Measurements from ENCODE around the gene ZC3H7A. TPM values are rescaled to one million over a fixed set of nuclear protein-coding genes. Genes with fewer than 3 reads are reported as not detected.

ZC3H7A gene
- total RNA-seq (2016; rRNA removed; fragmentation: Illumina TruSeq; extraction: Trizol) (29.2 and 51.5 TPM in 2 replicates), polyA plus RNA-seq (2011; rRNA removed) (28.4 and 36.8 TPM in 2 replicates), polyA minus RNA-seq (2011; rRNA and poly(A)+ RNA removed; ENCODE audit: low replicate concordance) (15.6 and 21.1 TPM in 2 replicates), Bru-seq, nascent RNA (percentile 91 among the genes with signal in this experiment), BruChase-seq, experiment 1, labeled RNA remaining after a 6-hour chase (percentile 93 among the genes with signal in this experiment), BruChase-seq, experiment 2, labeled RNA remaining after a 2-hour chase (percentile 93 among the genes with signal in this experiment)
- total RNA-seq (2016; cell fraction: cytosol; rRNA removed; fragmentation: Illumina TruSeq; extraction: Trizol; ENCODE audit: low read depth) = 36.4 and 39.0 TPM in 2 replicates
- total RNA-seq (2016; cell fraction: insoluble cytoplasmic fraction; rRNA removed; fragmentation: Illumina TruSeq; extraction: Trizol) = 27.9 and 45.5 TPM in 2 replicates
- total RNA-seq (2016; cell fraction: membrane; rRNA removed; fragmentation: Illumina TruSeq; extraction: Trizol) = 21.9 and 22.1 TPM in 2 replicates
- total RNA-seq (2016; cell fraction: nucleus; rRNA removed; fragmentation: Illumina TruSeq; extraction: Trizol) = 62.9 and 69.9 TPM in 2 replicates
- 17.3 and 26.0 TPM in 2 replicates for polyA plus RNA-seq (2011; cell fraction: cytosol; rRNA removed)
- polyA plus RNA-seq (2011; cell fraction: nucleus; rRNA removed) = 65.4 and 82.1 TPM in 2 replicates
- 38.8 and 45.6 TPM in 2 replicates for polyA plus RNA-seq (2012)
- 7.0 and 7.9 TPM in 2 replicates for polyA plus RNA-seq (2016; cell fraction: cytosol; fragmentation: Illumina TruSeq; extraction: Trizol; ENCODE audit: low read depth)
- 53.0 and 59.0 TPM in 2 replicates for polyA plus RNA-seq (2016; cell fraction: insoluble cytoplasmic fraction; fragmentation: Illumina TruSeq; extraction: Trizol; ENCODE audit: low read depth)
- polyA plus RNA-seq (2016; cell fraction: membrane; fragmentation: Illumina TruSeq; extraction: Trizol; ENCODE audit: low read depth) = 12.7 and 13.1 TPM in 2 replicates
- polyA plus RNA-seq (2016; cell fraction: nucleus; fragmentation: Illumina TruSeq; extraction: Trizol; ENCODE audit: insufficient read depth, low read depth) = 118 and 123 TPM in 2 replicates
- 19.2 and 27.3 TPM in 2 replicates for polyA minus RNA-seq (2011; cell fraction: cytosol; rRNA and poly(A)+ RNA removed)
- polyA minus RNA-seq (2011; cell fraction: nucleus; rRNA and poly(A)+ RNA removed) = 93.7 and 101 TPM in 2 replicates
- long read RNA-seq, experiment 1, partial matches to known transcripts = 11 of 12 reads
- long read RNA-seq, experiment 1, other reads (novel, unspliced or antisense) = 1 of 12 reads
- long read RNA-seq, experiment 2, transcript ZC3H7A-201 (23 exons, 3,825 nt) = major isoform, 5 of 49 reads
- long read RNA-seq, experiment 2, partial matches to known transcripts = 17 of 49 reads
- long read RNA-seq, experiment 2, other reads (novel, unspliced or antisense) = 27 of 49 reads

- BruUV-seq (replicated peaks) = TSS peak; percentile 86
- peaks cover 33% of the 10 kb centered on the region for H4K20me1 ChIP-seq (ENCODE audit: insufficient read depth, low read length)
- in situ Hi-C loops (cut with HindIII; ENCODE audit: extremely low pct_ligation_motif_present, low pct_unique_long_range_greater_than_20kb) = no loop called here
- FAIRE-seq (peak; percentile 42), DNase-seq (ENCODE audit: low spot score) (peak; percentile 98), ATAC-seq (peak; percentile 96)
- H3K4me2 ChIP-seq (ENCODE audit: low read depth, low read length) = peak within 1 kb of the TSS; percentile 94
- peaks cover 0 to 8% of the 10 kb centered on the region in 2 experiments; a peak in 2 of 5 replicates for H3K36me3 ChIP-seq (replicated peaks in 1 of 2; ENCODE audit: control insufficient read depth in 1 of 2, insufficient read depth in 2 of 2, low read length in 2 of 2)
- no peaks in the 10 kb centered on the region for H3K9me3 ChIP-seq (ENCODE audit: low read length)
- no peak within 1 kb of the TSS for H2AFZ ChIP-seq (ENCODE audit: low read length)
- CTCF ChIA-PET (ENCODE audit: low intra/inter-chr PET ratio, low total read pairs) = interaction anchor here (1.1 kb wide), 1 partner anchor 74 kb away, joined by 3 read pairs; no protein-coding TSS in a partner anchor
- H3K4me3 ChIP-seq (replicated peaks in 1 of 3; ENCODE audit: insufficient read depth in 1 of 3, low read depth in 2 of 3, low read length in 3 of 3) = peak within 1 kb of the TSS; percentile 79 to 100 (median 91)
- intact Hi-C loops (cut with micrococcal nuclease; ENCODE audit: unreplicated experiment) = loop anchor here (5.0 to 10.0 kb wide), 2 partner anchors 115 to 213 kb away; partner anchors contain the start of gene LITAF
- H3K9ac ChIP-seq (ENCODE audit: insufficient read depth, low read depth, low read length) = peak within 1 kb of the TSS; percentile 95
- POLR2A ChIA-PET = interaction anchor here (0.5 to 5.9 kb wide), 60 partner anchors 11 to 489 kb away, joined by 3 to 207 read pairs (median 6); partner anchors contain the start of genes GSPT1, LITAF, RSL1D1 and TXNDC11
- peaks cover 78% of the 10 kb centered on the region for H3K4me1 ChIP-seq (ENCODE audit: insufficient read depth, low read length)
- H3K79me2 ChIP-seq (ENCODE audit: insufficient read depth, low read length) = peaks cover 67% of the 10 kb centered on the region
- peak within 1 kb of the TSS; percentile 85 for H3K27ac ChIP-seq (ENCODE audit: extremely low read length, insufficient read depth, low read length)
- H3K27me3 ChIP-seq (ENCODE audit: control insufficient read depth in 1 of 2, insufficient read depth in 2 of 2, low read length in 2 of 2) = no peaks in the 10 kb centered on the region; a peak in 1 of 5 replicates
- WGBS (ENCODE audit: low lambda C conversion rate) = under 1% methylated on average over 51 of the region's 80 CpGs
- TF ChIP-seq ARID2 (CRISPR knock-in tag; IDR thresholded peaks at IDR 0.05; ENCODE audit: borderline replicate concordance) = peak; percentile 98
- no peak for TF ChIP-seq GRHL1 (CRISPR knock-in tag; conservative IDR thresholded peaks at IDR 0.05)
- TF ChIP-seq DNMT3B (CRISPR knock-in tag; conservative IDR thresholded peaks at IDR 0.05) = peak; percentile 60; the same call in 1 of the 2 replicates
- 0 out of 2 replicates have a peak, but pooled peaks have one; percentile 17 for TF ChIP-seq ZNF414 (CRISPR knock-in tag; IDR thresholded peaks at IDR 0.05)
- peak; percentile 2; the same call in 1 of the 2 replicates for TF ChIP-seq CEBPG (CRISPR knock-in tag; IDR thresholded peaks at IDR 0.05)
- no peak for TF ChIP-seq ETS1 (CRISPR knock-in tag; IDR thresholded peaks at IDR 0.05)
- peak; percentile 77; the same call in 1 of the 2 replicates for TF ChIP-seq PAF1 (CRISPR knock-in tag; IDR thresholded peaks at IDR 0.05)
- peak; percentile 86; the same call in 1 of the 2 replicates for TF ChIP-seq TIGD3 (CRISPR knock-in tag; IDR thresholded peaks at IDR 0.05; ENCODE audit: borderline replicate concordance)
- peak; percentile 84 for TF ChIP-seq ZNF12 (CRISPR knock-in tag; IDR thresholded peaks at IDR 0.05)
These were observed at the start of gene ZC3H7A for GRCh38 chr16:11797166-11797956. Gene ZC3H7A (minus strand): TSS chr16:11797258. CDS start chr16:11782354, 14,904 bp downstream.

Measured in HepG2 (cell line).